ENCODE results near the gene S100A9. TPM values are rescaled to one million over a fixed set of nuclear protein-coding genes. Genes with fewer than 3 reads are reported as not detected.
A peak's percentile ranks its signal among the peaks of the same experiment; 100 is the strongest.

The S100A9 gene
- total RNA-seq, 1 experiment from 2014 or later: not detected

- no peaks in the 10 kb centered on the region for H3K4me1 ChIP-seq (ENCODE audit: insufficient read depth, low read length)
- H2BK15ac ChIP-seq (ENCODE audit: low read depth, low read length): no peak overlapping the region
- no peaks in the 10 kb centered on the region for H3K79me1 ChIP-seq (ENCODE audit: insufficient read depth, low read depth, low read length, poor library complexity, severe bottlenecking)
- H3K4ac ChIP-seq (ENCODE audit: low read depth, low read length): no peak overlapping the region
- no peak overlapping the region for H3K14ac ChIP-seq (ENCODE audit: insufficient read depth, low read length)
- Mint-ChIP-seq H3K27ac (no peak overlapping the region), H3K9me3 (peaks cover 0 to 6% of the 10 kb centered on the region in 2 experiments; a peak in 2 of 5 replicates), H3K27me3 (ENCODE audit: low read depth) (peaks cover 2% of the 10 kb centered on the region), H3K4me3 (no peak overlapping the region), H3K36me3 (ENCODE audit: insufficient read depth in 1 of 3, low read depth in 3 of 3) (no peaks in the 10 kb centered on the region), H3K4me1 (no peaks in the 10 kb centered on the region)
- H3K9me3 ChIP-seq (ENCODE audit: control insufficient read depth, low read depth, low read length): no peaks in the 10 kb centered on the region
- H3K23me2 ChIP-seq (ENCODE audit: insufficient read length, low read depth, low read length, poor library complexity, severe bottlenecking): no peaks in the 10 kb centered on the region
- H4K8ac ChIP-seq (replicated peaks; ENCODE audit: insufficient read length, low read depth, low read length): no peak overlapping the region
- no peak overlapping the region for H3K27ac ChIP-seq (ENCODE audit: insufficient read length, low read depth, low read length)
- no peaks in the 10 kb centered on the region for H3K27me3 ChIP-seq (ENCODE audit: insufficient read depth, low read length)
- H2AFZ ChIP-seq (ENCODE audit: low read length): no peak overlapping the region
- no peak overlapping the region for H2AK5ac ChIP-seq (ENCODE audit: insufficient read length, low read length)
- no peak overlapping the region for H3K4me2 ChIP-seq (ENCODE audit: insufficient read depth, insufficient read length, low read length)
- no peak overlapping the region for H2BK5ac ChIP-seq (ENCODE audit: insufficient read length, low read length)
- H3K9ac ChIP-seq (ENCODE audit: extremely low read depth, insufficient read length, low read length): no peak overlapping the region
- H4K20me1 ChIP-seq (ENCODE audit: control insufficient read depth, insufficient read depth, insufficient read length): no peaks in the 10 kb centered on the region
- no peak overlapping the region for H2BK12ac ChIP-seq (ENCODE audit: insufficient read length, low read depth, low read length)
- no peak overlapping the region for H2BK20ac ChIP-seq (ENCODE audit: low read depth, low read length, poor library complexity, severe bottlenecking)
- H3K18ac ChIP-seq (ENCODE audit: insufficient read length, low read depth, low read length): no peak overlapping the region
- H3T11ph ChIP-seq (ENCODE audit: low read length): no peak overlapping the region
- DNase-seq: peak; percentile 14
- no peak overlapping the region for H3K56ac ChIP-seq (ENCODE audit: insufficient read length, low read depth, low read length)
- H2BK120ac ChIP-seq (ENCODE audit: low read depth, low read length, poor library complexity, severe bottlenecking): no peak overlapping the region
- TF ChIP-seq CTCF (conservative IDR thresholded peaks at IDR 0.05): no peak
- no peak overlapping the region for H3K23ac ChIP-seq (ENCODE audit: insufficient read length, low read depth, low read length)
- H4K91ac ChIP-seq (ENCODE audit: insufficient read length, low read depth, low read length): no peak overlapping the region
- H3K79me2 ChIP-seq (ENCODE audit: insufficient read depth, low read length): no peaks in the 10 kb centered on the region
- no peak overlapping the region for H4K5ac ChIP-seq (ENCODE audit: insufficient read length, low read depth, low read length)
- no CpG with 5 or more reads among the region's 4 CpGs for WGBS (ENCODE audit: extremely low coverage, insufficient read length, low lambda C conversion rate)
Observed at GRCh38 chr1:153361480-153362109, 3.9 kb downstream of the S100A9 start.

Data from H9 (cell line).